OCI-LY1 (cell line): ENCODE measurements around the gene EWSR1.

Experiments
- H2AFZ ChIP-seq: fragments of 200-600 bp; sonication (generic), shearing (Covaris generic); 2 replicates; pipeline ENCODE4 v1.6.0; 2014; ENCODE audit warnings: antibody characterized with exemption, mild to moderate bottlenecking, low read length
- H3F3A ChIP-seq: fragments of 200-600 bp; sonication (generic), shearing (Covaris generic); 2 replicates; pipeline ENCODE4 v1.6.0; 2014; ENCODE audit warnings: mild to moderate bottlenecking, antibody characterized with exemption, low read length, moderate library complexity; ENCODE audit not compliant: insufficient read depth
- H3K27ac ChIP-seq: fragments of 200-600 bp; sonication (generic); 2 replicates; pipeline ENCODE4 v1.5.1; 2014; ENCODE audit warnings: low read length, mixed run types, mild to moderate bottlenecking, low read depth; ENCODE audit not compliant: poor library complexity, severe bottlenecking
- H3K27me3 ChIP-seq: fragments of 200-600 bp; sonication (generic); 2 replicates; pipeline ENCODE4 v1.6.0; 2014; ENCODE audit warnings: antibody characterized with exemption, mild to moderate bottlenecking, low read length, moderate library complexity; ENCODE audit not compliant: insufficient read depth
- H3K36me3 ChIP-seq: fragments of 200-600 bp; sonication (generic); 2 replicates; pipeline ENCODE4 v1.6.1; 2014; ENCODE audit warnings: mild to moderate bottlenecking, antibody characterized with exemption, low read length, moderate library complexity, mixed read lengths; ENCODE audit not compliant: insufficient read depth
- H3K4me1 ChIP-seq: fragments of 200-600 bp; sonication (generic); 2 replicates; pipeline ENCODE4 v1.5.1; 2014; ENCODE audit warnings: mild to moderate bottlenecking, low read length, moderate library complexity; ENCODE audit not compliant: insufficient read depth, severe bottlenecking
- H3K4me2 ChIP-seq: fragments of 200-600 bp; sonication (generic), shearing (Covaris generic); 2 replicates; pipeline ENCODE4 v1.6.1; 2014; ENCODE audit warnings: low read length
- H3K4me3 ChIP-seq: fragments of 200-600 bp; sonication (generic); 2 replicates; pipeline ENCODE4 v1.5.1; 2014; ENCODE audit warnings: low read length, low read depth, mild to moderate bottlenecking, mixed read lengths; ENCODE audit not compliant: poor library complexity, severe bottlenecking
- H3K79me2 ChIP-seq: fragments of 200-600 bp; shearing (Covaris generic); 2 replicates; pipeline ENCODE4 v1.6.1; 2016; ENCODE audit warnings: mixed run types, low read length, mixed read lengths; ENCODE audit not compliant: insufficient read depth
- H3K9ac ChIP-seq: fragments of 200-600 bp; sonication (generic), shearing (Covaris generic); 2 replicates; pipeline ENCODE4 v1.6.1; 2014; ENCODE audit warnings: mild to moderate bottlenecking, low read length, mixed read lengths
- H3K9me2 ChIP-seq: fragments of 200-600 bp; sonication (generic), shearing (Covaris generic); 2 replicates; pipeline ENCODE4 v1.6.1; 2014; ENCODE audit warnings: low read depth, mild to moderate bottlenecking, low read length, mixed read lengths
- H3K9me3 ChIP-seq: fragments of 200-600 bp; shearing (Covaris generic); 2 replicates; pipeline ENCODE4 v1.6.1; 2014; ENCODE audit warnings: low read length, mixed read lengths
- H4K20me1 ChIP-seq: fragments of 200-600 bp; sonication (generic), shearing (Covaris generic); 2 replicates; pipeline ENCODE4 v1.6.0; 2016; ENCODE audit warnings: mild to moderate bottlenecking, low read length; ENCODE audit not compliant: insufficient read depth
- CTCF ChIP-seq: fragments of 200-600 bp; sonication (generic), shearing (Covaris generic); IDR thresholded peaks from 2 replicates; pipeline ENCODE4 v1.5.1; 2017; ENCODE audit warnings: mild to moderate bottlenecking, antibody characterized with exemption, low read length, moderate library complexity, mixed read lengths
- EZH2 ChIP-seq: fragments of 200-600 bp; sonication (generic), shearing (Covaris generic); IDR thresholded peaks from 2 replicates; pipeline ENCODE4 v1.8.0; 2017; ENCODE audit warnings: borderline replicate concordance, mixed run types, mild to moderate bottlenecking, antibody characterized with exemption, low read length, moderate library complexity, mixed read lengths

Gene EWSR1

GRCh38 chr22:29325785-29326315 lies 57.8 kb downstream of the EWSR1 start:
- Histone ChIP-seq H2AFZ (no peak overlapping the region), H3K4me3 (no peak overlapping the region), H3K9ac (no peak overlapping the region), H3K4me1 (no peaks in the 10 kb centered on the region), H3K36me3 (peaks cover 50% of the 10 kb centered on the region), H3K27me3 (no peaks in the 10 kb centered on the region), H4K20me1 (no peaks in the 10 kb centered on the region), H3K9me3 (no peaks in the 10 kb centered on the region), H3K9me2 (no peaks in the 10 kb centered on the region), H3K79me2 (no peaks in the 10 kb centered on the region), H3K27ac (no peak overlapping the region), H3K4me2 (no peak overlapping the region), H3F3A (no peaks in the 10 kb centered on the region)
- TF ChIP-seq CTCF (no peak), EZH2 (no peak)

DNA sequence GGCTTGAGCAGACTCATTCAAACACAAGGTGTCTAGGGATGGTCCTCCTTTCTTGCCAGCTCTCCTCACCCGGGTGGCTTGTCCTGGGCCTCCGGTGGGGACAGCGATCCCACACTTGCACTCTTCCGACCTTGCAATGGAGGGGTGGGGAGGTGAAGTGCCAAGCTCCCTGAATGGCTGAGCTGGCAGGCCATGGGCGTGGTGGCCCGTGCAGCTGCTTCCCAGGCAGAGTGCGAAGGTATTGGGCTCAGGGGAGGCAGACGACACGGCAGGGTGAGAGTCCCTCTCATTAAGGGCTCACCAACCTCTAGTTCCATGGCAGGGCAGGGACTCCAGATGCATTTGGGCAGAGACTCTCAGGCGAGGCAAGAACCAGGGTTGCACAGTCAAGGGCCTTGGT lies 58.4 kb downstream of the EWSR1 start:
- Histone ChIP-seq H3K36me3 (peaks cover 57% of the 10 kb centered on the region), H4K20me1 (no peaks in the 10 kb centered on the region), H2AFZ (no peak overlapping the region), H3K79me2 (no peaks in the 10 kb centered on the region), H3K4me1 (no peaks in the 10 kb centered on the region), H3K9me2 (no peaks in the 10 kb centered on the region), H3K9me3 (no peaks in the 10 kb centered on the region), H3F3A (no peaks in the 10 kb centered on the region), H3K4me2 (no peak overlapping the region), H3K27me3 (no peaks in the 10 kb centered on the region), H3K27ac (no peak overlapping the region), H3K4me3 (no peak overlapping the region), H3K9ac (no peak overlapping the region)
- TF ChIP-seq CTCF (no peak), EZH2 (no peak)

DNA sequence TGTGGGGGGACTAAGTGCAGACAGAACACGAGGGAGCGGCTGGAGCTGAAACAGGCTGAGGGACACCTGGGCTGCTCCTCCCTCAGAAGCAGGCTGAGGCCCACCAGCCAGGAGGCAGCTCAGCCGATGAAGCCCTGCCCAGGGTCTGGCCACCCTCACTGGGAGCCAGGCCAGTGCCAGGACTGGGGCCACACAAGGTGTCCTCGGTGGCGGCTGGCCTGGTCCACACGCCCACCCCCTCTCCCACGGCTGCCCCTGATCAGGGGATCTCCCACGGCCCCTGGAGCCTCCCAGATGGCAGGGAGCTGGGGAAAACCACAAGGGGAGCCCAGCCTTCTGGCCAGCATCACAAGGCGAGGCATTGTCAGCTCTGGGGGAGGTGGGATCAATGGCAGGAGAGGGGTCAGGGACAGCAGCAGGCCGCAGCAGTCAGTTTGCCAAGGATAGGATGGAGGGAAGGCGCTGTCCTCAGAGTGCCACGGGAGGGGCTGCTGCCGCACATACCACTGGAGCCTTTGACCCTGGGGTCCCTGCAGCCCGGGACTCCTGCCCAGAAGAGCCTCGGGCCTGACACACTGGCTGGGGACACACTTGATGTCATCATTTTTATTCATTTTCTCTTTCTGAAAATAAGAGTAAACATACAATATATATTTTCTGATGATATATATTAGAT lies 59.2 kb downstream of the EWSR1 start:
- Histone ChIP-seq H3K9me3 (no peaks in the 10 kb centered on the region), H3K4me2 (no peak overlapping the region), H3K9me2 (no peaks in the 10 kb centered on the region), H2AFZ (no peak overlapping the region), H3K4me1 (no peaks in the 10 kb centered on the region), H3K79me2 (no peaks in the 10 kb centered on the region), H3K36me3 (peaks cover 63% of the 10 kb centered on the region), H3K27ac (no peak overlapping the region), H3K27me3 (no peaks in the 10 kb centered on the region), H3K4me3 (no peak overlapping the region), H4K20me1 (no peaks in the 10 kb centered on the region), H3K9ac (no peak overlapping the region), H3F3A (no peaks in the 10 kb centered on the region)
- no peak for TF ChIP-seq EZH2
- TF ChIP-seq CTCF: no peak
